ENCODE data around the gene ODC1. TPM values are rescaled to one million over a fixed set of nuclear protein-coding genes. Genes with fewer than 3 reads are reported as not detected.
"Not testable (repeated sequence)": the region's sequence is repeated elsewhere in the genome, so short reads cannot be mapped to it uniquely, and the experiment has no call there.

ODC1 gene
- total RNA-seq, 2 donors from 2014 or later, result 75.3 to 84.6 TPM

DNA sequence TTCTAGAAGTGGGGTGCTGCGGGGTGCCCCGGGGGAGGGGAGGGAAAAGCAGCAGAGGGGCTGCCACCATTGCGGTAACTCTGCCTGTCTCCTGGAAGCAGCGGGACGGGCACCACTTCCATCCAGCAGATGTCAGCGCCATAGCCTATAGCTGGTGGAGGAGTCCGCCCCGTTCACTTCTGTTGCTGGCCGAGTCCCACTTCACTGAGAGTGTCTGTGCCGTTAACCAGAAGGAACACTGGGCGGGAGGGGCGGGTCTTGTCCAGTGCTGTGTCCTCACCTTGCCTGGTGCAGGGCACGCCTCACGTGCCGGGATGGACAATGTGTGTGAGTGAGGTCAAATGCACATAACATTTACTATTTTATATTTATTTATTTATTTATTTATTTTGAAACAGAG is 19.3 kb upstream of the ODC1 start:
- Mint-ChIP-seq H3K36me3 (no peaks in the 10 kb centered on the region), H3K27ac (no peak overlapping the region), H3K9me3 (no peaks in the 10 kb centered on the region)
- no peak for DNase-seq (ENCODE audit: low spot score in 2 of 2)
- ATAC-seq, result no peak

DNA sequence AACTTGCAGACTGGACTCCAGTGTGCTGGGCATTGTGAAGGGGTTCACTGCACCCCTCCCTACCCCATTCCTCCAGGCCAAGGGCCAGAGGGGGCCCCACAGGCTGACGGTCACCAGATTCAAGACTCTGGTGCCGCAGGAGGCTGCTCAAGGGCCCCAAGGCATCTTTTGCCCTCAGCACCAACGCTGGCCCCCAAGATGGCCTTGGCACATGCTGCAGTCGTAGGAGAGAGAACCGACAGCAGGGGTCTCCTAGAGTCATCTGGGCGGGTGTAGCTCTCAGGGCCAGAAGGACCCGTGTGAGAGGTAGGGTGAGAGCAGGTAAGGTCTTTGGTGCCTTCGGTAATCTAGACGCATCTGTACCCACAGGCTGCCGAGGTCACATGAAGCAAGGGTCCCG is 18.7 kb upstream of the ODC1 start:
- ATAC-seq (no peak), DNase-seq (ENCODE audit: low spot score in 2 of 2) (no peak)
- H3K36me3 Mint-ChIP-seq, result no peaks in the 10 kb centered on the region
- H3K27ac Mint-ChIP-seq, result no peak overlapping the region
- H3K9me3 Mint-ChIP-seq, result no peaks in the 10 kb centered on the region

DNA sequence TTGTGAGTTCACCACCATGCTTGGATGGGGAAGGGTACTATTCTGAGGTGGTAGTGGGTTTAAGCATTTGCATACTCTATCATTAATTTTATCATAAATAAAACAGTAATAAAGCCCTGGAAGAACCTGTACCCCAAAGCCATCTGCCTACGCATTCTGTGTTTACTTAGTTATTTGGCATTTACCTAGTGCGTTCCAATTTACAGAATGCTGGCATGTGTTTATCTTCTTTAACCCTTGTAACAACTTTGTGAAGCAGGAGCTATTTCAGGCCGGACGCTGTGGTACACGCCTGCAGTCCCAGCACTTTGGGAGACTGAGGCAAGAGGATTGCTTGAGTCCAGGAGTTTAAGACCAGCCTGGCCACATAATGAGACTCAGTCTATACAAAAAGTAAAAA is 17.8 kb upstream of the ODC1 start:
- Mint-ChIP-seq H3K36me3 (no peaks in the 10 kb centered on the region), H3K9me3 (no peaks in the 10 kb centered on the region), H3K27ac (no peak overlapping the region)
- DNase-seq (ENCODE audit: low spot score in 2 of 2) (no peak), ATAC-seq (no peak)

DNA sequence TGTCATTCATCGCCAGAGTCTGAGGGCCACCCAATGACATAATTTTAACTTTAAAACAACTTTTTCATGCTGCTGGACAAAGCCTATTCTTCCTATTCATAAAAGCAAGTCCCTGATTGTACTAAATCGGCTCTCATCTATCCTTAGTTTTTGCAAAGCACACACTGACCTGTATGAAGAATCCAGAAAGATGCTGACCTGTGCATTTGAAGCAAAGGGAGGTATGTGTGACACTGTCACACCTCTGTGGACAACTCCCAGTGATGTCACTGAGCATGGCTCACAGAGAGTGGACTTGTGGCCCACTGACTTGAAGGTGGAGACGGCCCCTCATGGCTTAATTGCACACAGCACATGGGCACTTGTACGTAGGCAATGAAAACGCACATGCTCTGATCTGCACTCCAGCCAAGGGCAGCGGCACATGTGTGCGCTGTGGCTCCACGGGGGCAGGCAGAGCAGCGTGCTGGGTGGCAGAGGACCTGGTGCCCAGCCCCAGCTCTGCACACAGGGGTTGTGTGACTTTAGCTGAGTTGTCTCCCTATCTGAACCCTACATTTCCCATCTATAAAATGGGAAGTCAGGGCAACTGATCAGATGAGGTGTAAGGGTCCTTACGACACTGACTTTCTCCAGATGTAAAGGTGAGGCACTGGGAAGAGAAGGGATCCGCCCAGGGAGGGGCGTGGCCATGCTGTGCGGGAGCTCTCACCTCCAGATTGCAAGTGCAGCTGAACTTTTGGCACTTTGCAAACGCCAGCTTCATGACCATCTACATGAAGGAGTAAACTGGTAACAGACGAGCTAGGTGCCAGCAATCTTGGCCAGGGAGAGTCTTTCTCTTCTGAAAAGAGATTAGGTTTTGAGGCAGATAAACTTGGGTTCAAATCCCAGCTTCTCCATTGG is 14.3 kb upstream of the ODC1 start:
- no peaks in the 10 kb centered on the region for H3K36me3 Mint-ChIP-seq
- H3K27ac Mint-ChIP-seq, result no peak overlapping the region
- H3K9me3 Mint-ChIP-seq, result no peaks in the 10 kb centered on the region
- DNase-seq (ENCODE audit: low spot score in 2 of 2) (no peak), ATAC-seq (no peak)

DNA sequence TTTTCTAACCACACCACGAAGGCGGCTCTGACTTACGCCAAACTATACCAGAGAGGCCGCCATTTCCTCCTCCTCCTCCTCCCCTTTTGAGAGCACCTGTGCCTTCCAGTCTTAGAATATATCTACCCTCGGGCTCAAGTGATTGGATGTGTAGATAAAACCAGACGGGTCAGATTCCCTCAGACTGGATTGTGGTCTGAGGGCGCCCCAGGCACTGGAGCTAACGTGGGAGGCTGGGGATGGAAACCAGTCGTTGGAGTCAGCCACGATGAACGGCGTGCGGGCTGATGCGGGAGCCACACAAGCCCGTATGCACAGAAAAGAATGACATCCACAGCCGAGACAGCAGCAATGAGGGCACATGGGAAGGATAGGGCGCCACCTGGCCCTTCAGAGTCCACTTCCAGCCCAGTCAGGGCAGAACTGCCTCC is 12.3 kb upstream of the ODC1 start:
- ATAC-seq (no peak), DNase-seq (ENCODE audit: low spot score in 2 of 2) (no peak)
- H3K36me3 Mint-ChIP-seq, result no peaks in the 10 kb centered on the region
- H3K27ac Mint-ChIP-seq, result no peak overlapping the region
- no peaks in the 10 kb centered on the region for H3K9me3 Mint-ChIP-seq

DNA sequence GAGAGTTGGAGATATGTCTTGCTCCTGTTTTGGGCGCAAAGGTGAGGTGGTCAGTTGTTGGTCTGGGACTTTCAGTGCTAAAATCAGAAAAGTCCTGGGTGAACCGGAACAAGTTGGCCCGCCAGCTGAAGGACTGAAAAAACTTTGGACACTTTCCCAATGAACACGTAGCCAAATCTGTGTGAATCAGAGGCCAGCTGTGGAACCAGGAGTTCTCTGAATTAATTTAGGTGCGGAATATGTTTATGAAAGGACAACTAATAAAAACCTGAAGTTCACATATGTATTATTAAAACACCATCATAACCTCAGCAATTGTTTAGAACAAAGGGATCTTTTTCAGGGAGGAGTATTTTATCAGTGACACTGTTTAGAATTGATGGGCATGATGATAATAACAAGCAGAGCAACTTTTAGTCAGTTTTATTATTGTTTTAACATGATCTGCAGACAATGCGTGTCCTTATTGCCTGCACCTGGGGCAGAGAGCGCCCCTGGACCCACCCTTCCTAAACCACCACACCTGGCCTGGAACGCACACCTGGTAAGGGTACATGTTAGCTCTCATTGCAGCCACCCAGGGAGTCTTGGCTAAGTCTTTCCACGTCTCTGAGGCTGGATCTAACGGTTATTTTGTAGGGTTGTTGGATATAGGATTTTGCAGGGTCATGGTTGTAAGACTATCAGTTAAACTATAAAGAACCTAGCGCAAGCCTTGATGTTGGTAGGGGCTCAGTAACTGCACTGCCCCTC is 9.9 kb upstream of the ODC1 start:
- Mint-ChIP-seq H3K36me3 (no peaks in the 10 kb centered on the region), H3K9me3 (no peaks in the 10 kb centered on the region), H3K27ac (no peak overlapping the region)
- no peak for ATAC-seq
- DNase-seq (ENCODE audit: low spot score in 2 of 2), result no peak

DNA sequence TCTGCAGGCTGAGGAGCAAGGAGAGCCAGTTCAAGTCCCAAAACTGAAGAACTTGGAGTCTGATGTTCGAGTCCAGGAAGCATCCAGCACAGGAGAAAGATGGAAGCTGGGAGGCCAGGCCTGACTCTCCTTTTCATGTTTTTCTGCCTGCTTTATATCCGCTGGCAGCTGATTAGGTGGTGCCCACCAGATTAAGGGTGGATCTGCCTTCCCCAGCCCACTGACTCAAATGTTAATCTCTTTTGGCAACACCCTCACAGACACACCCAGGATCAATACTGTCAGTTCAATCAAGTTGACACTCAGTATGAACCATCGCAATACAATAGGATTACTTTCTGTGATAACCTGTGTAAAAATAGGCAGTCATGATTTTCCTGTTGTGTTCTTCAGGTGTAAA is 9.1 kb upstream of the ODC1 start:
- H3K36me3 Mint-ChIP-seq; H3K27ac Mint-ChIP-seq; ATAC-seq; DNase-seq (ENCODE audit: low spot score in 2 of 2); H3K9me3 Mint-ChIP-seq: not testable (repeated sequence)

DNA sequence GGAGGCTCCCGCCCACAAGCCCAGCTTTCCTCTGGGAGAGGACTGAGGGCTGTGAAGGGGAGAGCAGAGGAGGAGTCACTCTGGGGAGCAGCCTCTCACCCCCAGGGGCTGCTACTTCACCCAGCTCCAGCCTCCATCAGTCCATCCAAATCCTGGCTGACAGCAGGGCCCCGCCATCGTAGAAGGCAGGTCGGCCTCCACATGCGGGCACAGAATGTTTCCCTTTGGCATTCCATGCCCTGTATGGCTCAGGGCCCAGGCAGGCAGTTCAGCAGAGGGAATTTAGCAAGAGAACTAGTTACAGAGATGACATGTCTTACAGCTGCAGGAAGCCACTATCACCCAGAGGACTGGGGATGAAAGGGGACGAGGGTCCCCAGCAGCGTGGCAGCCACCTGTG is 6.4 kb upstream of the ODC1 start:
- ATAC-seq (no peak), DNase-seq (ENCODE audit: low spot score in 2 of 2) (no peak)
- H3K9me3 Mint-ChIP-seq, result no peaks in the 10 kb centered on the region
- H3K36me3 Mint-ChIP-seq, result peaks cover 0 to 4% of the 10 kb centered on the region in 2 donors
- H3K27ac Mint-ChIP-seq, result peak overlapping the region in 1 of 2 donors; percentile 39

DNA sequence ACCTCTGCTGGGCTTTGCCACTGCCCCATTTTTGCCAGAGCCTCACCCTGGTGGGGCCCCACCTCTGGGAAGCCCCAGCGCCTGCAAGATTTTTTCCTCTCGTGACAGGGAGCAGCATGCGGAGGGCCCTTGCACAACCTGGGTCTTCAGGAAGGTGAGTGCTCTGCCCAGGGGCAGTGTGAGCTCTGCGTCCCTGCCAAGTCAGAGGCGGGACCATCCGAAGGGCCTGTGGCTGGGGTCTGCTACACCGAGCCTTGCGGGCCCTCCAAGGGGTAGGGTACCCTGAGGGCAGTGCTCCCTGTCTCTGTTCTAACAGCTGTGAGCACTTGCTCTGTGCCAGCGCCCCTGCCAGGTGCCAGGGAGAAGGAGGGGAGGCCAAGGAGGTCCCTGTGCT is 5.8 kb upstream of the ODC1 start:
- Mint-ChIP-seq H3K9me3 (no peaks in the 10 kb centered on the region), H3K27ac (peak overlapping the region in 1 of 2 donors; percentile 39), H3K36me3 (peaks cover 0 to 4% of the 10 kb centered on the region in 2 donors)
- ATAC-seq (no peak), DNase-seq (ENCODE audit: low spot score in 2 of 2) (no peak)

DNA sequence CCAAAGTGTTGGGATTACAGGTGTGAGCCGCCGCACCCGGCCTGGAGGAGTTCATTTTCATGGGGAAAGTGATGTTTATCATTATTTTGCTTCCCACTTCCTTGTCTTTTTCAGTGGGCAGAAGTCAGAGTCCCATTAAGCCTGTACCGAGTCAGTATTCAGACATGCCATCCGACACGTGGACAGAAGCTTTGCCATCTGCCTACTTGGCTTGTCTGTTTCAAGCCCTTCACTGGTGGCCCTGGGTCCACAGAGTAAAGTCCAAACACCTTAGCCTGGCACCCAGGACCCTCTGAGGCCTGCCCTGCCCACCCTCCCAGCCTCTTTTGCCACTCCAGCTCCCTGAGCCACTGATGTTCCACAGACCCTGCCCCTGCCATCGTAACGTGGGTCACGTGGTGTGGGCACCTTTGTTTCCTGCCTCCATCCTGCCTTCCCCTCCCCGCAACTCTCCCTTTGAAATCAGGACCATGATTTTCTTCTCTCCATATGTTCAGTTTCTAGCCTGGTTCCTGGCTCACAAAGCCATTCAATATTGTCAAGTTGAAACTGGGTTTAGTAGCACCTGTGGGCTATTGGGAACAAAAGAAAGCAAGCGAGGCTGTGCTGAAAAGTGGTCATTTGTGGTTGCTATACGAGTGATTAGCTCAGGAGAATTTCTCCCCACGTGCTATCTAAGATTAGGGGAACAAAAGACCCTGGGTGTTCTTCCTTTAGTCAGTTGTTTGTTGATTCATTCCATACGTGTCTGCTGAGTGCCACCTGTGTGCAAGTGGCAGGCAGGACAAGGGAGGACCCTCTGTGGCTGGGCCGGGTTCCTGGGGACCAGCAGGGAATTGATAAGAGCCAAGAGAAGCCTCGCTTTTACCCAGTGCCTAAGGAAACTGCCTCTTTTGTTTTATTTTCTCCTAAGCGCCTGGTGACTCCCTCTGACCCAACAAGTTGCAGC is 5.1 kb upstream of the ODC1 start:
- no peak for DNase-seq (ENCODE audit: low spot score in 2 of 2)
- Mint-ChIP-seq H3K9me3 (no peaks in the 10 kb centered on the region), H3K27ac (no peak overlapping the region), H3K36me3 (peaks cover 0 to 4% of the 10 kb centered on the region in 2 donors)
- no peak for ATAC-seq

DNA sequence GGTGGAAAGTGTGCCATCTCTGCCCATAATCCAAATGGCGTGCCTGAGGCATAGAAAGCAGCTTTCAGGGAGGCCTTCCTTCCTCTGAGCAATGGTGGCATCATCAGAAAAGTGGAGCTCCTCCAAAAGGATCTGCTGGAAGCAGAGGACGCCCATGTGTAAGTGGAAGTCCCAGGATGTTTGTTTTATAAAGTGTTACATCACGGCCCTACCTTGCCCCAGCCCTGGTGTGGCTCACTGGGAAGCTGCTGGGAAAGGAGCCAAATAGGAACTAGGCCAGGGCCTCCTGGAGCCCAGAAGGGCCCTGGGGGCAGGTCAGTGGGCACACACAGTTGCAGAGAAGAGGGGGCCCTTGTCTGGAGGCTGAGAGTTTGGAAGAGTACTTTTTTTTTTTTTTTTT is 4.2 kb upstream of the ODC1 start:
- Mint-ChIP-seq H3K36me3 (peaks cover 3 to 4% of the 10 kb centered on the region in 2 donors), H3K27ac (no peak overlapping the region), H3K9me3 (no peaks in the 10 kb centered on the region)
- ATAC-seq, result no peak
- DNase-seq (ENCODE audit: low spot score in 2 of 2), result no peak

DNA sequence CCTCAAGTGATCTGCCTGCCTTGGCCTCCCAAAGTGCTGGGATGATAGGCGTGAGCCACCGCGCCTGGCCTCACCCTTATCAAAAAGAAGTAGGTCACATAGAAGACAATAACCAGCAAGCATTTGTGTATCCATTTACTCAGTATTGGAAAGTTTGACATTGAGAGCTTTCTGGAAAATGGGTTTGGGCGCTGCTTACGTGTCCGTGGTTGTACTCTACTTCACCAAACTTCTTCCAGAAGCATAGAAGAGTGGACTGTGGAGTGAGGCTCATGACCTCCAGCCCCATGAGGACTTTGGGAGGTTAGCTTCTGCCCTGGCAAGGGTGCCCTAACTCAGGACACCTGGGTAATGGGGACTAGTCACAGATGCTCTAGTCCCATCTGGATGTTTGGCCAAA is 3.7 kb upstream of the ODC1 start:
- Mint-ChIP-seq H3K36me3 (peaks cover 4 to 6% of the 10 kb centered on the region in 2 donors), H3K9me3 (no peaks in the 10 kb centered on the region), H3K27ac (no peak overlapping the region)
- DNase-seq (ENCODE audit: low spot score in 2 of 2) (no peak), ATAC-seq (no peak)

DNA sequence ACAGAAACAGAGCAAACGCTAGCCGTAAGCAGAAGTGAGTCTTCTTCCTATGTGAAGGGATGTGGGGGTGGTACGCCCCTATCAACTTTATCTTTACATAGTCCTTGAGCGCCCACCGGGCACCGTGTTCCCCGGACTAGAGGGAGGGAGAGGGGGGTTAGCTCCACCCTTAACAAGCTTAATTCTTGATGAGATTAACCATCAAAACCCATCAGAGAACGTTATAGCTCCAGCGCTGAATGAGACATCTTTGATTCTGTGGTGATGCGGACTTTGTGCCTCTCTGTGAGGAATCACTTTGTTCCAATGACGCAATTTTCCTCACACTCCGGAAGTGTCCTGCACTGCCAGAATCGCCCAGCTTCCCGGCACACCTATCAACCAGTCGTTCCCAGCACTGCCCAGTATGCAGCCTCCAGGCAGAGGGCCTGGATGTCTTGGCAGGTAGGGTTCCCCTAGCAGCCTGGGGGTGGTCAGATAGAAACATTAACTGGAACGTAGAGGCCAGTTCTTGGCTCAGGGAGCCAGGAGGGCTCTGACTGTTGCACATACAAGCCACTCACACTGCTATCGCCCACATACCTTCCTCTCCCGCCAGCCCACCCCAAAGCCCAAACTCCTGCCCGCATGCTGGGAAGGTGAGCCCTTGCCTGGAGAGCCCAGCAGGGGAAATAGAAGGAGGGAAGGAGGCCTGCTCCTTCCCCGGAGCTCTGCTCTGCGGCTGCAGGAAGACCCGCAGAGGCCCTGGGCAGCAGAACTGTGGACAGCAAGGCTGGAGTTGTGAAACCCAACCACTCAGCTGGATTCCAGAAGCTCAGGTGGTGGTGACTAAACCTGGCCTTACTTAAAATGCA is 1.9 kb upstream of the ODC1 start:
- no peak for DNase-seq (ENCODE audit: low spot score in 2 of 2)
- no peak for ATAC-seq
- H3K36me3 Mint-ChIP-seq, result peaks cover 4 to 6% of the 10 kb centered on the region in 2 donors
- H3K27ac Mint-ChIP-seq, result peak overlapping the region; percentile 15 to 75
- H3K9me3 Mint-ChIP-seq, result no peaks in the 10 kb centered on the region

DNA sequence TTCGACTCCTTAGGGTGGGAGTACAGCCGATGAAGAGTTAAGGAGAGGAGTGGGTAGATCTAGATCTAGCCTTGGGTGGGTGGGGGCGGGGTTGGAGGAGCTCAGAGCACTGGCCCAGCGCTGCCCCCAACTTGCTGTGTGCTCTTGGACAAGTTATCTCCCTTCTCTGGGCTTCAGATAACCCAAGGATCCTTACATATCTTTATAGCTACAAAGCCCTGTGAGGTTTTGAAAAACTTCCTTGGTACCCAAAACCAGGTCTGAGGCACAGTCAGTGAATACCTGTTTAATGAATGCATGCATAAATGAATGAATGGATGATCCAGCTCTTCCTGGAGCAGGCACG is 1.3 kb upstream of the ODC1 start:
- Mint-ChIP-seq H3K9me3 (no peaks in the 10 kb centered on the region), H3K27ac (peak overlapping the region; percentile 75 to 79), H3K36me3 (peaks cover 4 to 6% of the 10 kb centered on the region in 2 donors)
- ATAC-seq, result no peak
- DNase-seq (ENCODE audit: low spot score in 2 of 2), result no peak

DNA sequence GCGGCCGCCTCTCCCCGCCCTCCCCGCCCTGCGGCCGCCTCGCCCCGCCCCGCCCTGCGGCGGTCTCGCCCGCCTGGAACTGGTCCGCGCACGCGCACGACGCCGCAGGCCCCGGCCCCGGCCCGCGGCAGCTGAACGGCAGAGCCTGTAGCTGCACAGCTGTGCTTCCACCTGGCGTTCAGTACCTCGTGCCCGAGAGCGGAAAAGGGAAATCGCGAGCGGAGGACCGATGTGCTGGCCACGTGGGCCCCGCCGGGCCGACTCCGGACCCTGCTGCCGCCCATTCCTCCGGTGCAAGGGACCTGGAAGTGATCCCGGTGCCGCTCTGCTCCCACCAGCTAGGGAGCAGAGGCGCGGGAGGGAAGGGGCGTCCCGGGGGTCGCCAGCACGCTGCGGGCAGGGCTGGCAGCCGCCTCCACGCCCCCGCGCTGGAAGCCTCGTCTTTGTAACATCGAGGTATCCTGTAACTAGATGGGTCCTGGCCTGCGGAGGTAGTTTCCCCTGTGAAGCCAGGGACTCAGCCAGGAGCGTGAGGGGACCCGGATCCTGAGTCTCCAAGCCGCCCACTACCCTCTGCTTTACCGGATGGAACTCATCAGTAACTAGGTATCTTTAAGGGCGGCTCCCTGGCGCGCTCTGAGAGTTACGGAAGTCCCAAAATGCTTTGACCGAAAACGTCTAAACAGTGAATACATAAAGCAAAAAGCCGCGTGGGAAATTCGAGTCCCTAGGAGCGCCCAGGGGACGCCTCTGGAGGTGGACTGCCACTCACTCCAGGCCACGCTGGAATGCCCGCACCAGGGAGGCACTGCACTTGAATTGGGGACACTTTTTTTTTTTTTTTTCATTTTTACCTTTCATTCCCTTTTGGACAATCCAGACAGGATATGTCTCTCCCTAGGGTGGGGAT is 704 bp upstream of the ODC1 start:
- Mint-ChIP-seq H3K36me3 (peaks cover 9 to 12% of the 10 kb centered on the region in 2 donors), H3K9me3 (no peaks in the 10 kb centered on the region), H3K27ac (peak overlapping the region; percentile 75 to 79)
- DNase-seq (ENCODE audit: low spot score in 2 of 2), result peak; percentile 93 to 95
- ATAC-seq, result peak; percentile 60 to 66
